Measurements from ENCODE around the gene PPP1R9A. TPM values are rescaled to one million over a fixed set of nuclear protein-coding genes. Genes with fewer than 3 reads are reported as not detected.

Gene PPP1R9A
- total RNA-seq, 4 donors from 2014 or later = 15.7 to 37.6 (median 27.6) TPM

- Histone ChIP-seq H3K4me3 (no peak overlapping the region), H3K9me3 (peaks cover 0 to 3% (median 0%) of the 10 kb centered on the region in 4 donors), H3K36me3 (peaks cover 0 to 7% (median 0%) of the 10 kb centered on the region in 3 donors), H3K4me1 (no peaks in the 10 kb centered on the region), H3K27me3 (no peaks in the 10 kb centered on the region), H3K27ac (no peak overlapping the region)
- TF ChIP-seq CTCF (IDR thresholded peaks at IDR 0.05) = no peak
- TF ChIP-seq POLR2A (IDR thresholded peaks at IDR 0.05) = no peak
- TF ChIP-seq EP300 (IDR thresholded peaks at IDR 0.05) = no peak
- DNase-seq (ENCODE audit: low spot score in 2 of 2) = no peak
- WGBS, 2 donors = 96 to 100% methylated on average over 1 to 5 of the region's 5 CpGs
Observed at GRCh38 chr7:95155965-95156364, 248.6 kb downstream of the PPP1R9A start.

DNA sequence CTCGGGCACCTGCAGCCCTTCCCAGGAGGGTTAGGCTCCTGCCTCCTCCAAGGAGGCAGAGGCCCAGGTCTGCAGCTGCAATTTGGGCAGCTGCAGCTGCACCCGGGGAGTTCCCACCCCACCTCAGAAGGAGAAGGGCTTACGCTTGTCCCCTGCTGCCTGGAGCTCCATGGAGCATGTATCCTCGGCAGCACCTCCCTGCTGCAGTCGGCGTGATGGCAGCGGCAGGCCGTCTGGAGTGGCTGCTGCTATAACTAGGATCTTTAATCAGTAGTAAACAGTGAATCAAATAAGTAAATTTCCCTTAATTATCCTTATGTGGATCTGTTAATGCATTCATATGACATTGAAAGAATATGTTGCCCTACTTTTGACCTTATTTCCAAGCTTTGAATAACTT lies 250.0 kb downstream of the PPP1R9A start:
- H3K4me3 ChIP-seq = no peak overlapping the region
- DNase-seq (ENCODE audit: low spot score in 2 of 2) = no peak
- H3K36me3 ChIP-seq = peaks cover 0 to 7% (median 0%) of the 10 kb centered on the region in 3 donors
- WGBS, 2 donors = 94 to 95% methylated on average over 8 of the region's 8 CpGs
- H3K27me3 ChIP-seq = no peaks in the 10 kb centered on the region
- no peaks in the 10 kb centered on the region for H3K4me1 ChIP-seq
- H3K9me3 ChIP-seq = peaks cover 0 to 3% (median 0%) of the 10 kb centered on the region in 4 donors
- TF ChIP-seq POLR2A (IDR thresholded peaks at IDR 0.05) (no peak), CTCF (IDR thresholded peaks at IDR 0.05) (no peak), EP300 (IDR thresholded peaks at IDR 0.05) (no peak)
- no peak overlapping the region for H3K27ac ChIP-seq

DNA sequence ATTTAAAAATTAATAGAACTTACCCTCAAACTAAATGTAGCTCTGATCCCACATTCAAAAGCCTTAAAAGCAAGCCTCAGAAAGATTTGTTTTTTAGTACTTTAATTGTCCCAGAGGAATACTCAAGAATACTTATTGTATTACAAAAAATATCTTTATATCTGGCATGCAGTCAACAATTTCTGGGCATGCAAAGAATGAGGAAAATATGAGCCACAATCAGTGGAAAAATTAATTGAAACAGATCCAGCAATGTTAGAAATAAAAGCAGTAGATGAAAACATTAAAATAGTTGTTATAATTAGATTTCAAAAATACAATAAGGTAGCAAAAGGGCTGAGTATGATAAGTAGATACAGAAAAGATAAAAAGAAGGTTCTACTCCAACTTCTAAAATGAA lies 262.3 kb downstream of the PPP1R9A start:
- DNase-seq (ENCODE audit: low spot score in 2 of 2) = no peak
- H3K27me3 ChIP-seq = no peaks in the 10 kb centered on the region
- no peaks in the 10 kb centered on the region for H3K9me3 ChIP-seq
- no peak overlapping the region for H3K27ac ChIP-seq
- H3K36me3 ChIP-seq = no peaks in the 10 kb centered on the region
- peaks cover 0 to 11% (median 4%) of the 10 kb centered on the region in 4 donors for H3K4me1 ChIP-seq
- TF ChIP-seq POLR2A (IDR thresholded peaks at IDR 0.05) = no peak
- no peak for TF ChIP-seq EP300 (IDR thresholded peaks at IDR 0.05)
- TF ChIP-seq CTCF (IDR thresholded peaks at IDR 0.05) = no peak
- no peak overlapping the region for H3K4me3 ChIP-seq

- Histone ChIP-seq H3K27me3 (no peaks in the 10 kb centered on the region), H3K4me1 (peaks cover 0 to 11% (median 4%) of the 10 kb centered on the region in 4 donors), H3K9me3 (no peaks in the 10 kb centered on the region), H3K36me3 (no peaks in the 10 kb centered on the region), H3K4me3 (no peak overlapping the region), H3K27ac (no peak overlapping the region)
- 98 to 100% methylated on average over 1 of the region's 1 CpG for WGBS, 2 donors
- TF ChIP-seq EP300 (IDR thresholded peaks at IDR 0.05) = no peak
- TF ChIP-seq POLR2A (IDR thresholded peaks at IDR 0.05) = no peak
- no peak for TF ChIP-seq CTCF (IDR thresholded peaks at IDR 0.05)
- DNase-seq (ENCODE audit: low spot score in 2 of 2) = no peak
Observed at GRCh38 chr7:95172420-95172819, 265.0 kb downstream of the PPP1R9A start.

- DNase-seq (ENCODE audit: low spot score in 2 of 2) = no peak
- Histone ChIP-seq H3K4me1 (no peaks in the 10 kb centered on the region), H3K9me3 (peaks cover 0 to 6% (median 0%) of the 10 kb centered on the region in 4 donors), H3K36me3 (no peaks in the 10 kb centered on the region), H3K27ac (no peak overlapping the region), H3K4me3 (no peak overlapping the region), H3K27me3 (no peaks in the 10 kb centered on the region)
- no peak for TF ChIP-seq EP300 (IDR thresholded peaks at IDR 0.05)
- TF ChIP-seq POLR2A (IDR thresholded peaks at IDR 0.05) = no peak
- TF ChIP-seq CTCF (IDR thresholded peaks at IDR 0.05) = no peak
- 88 to 98% methylated on average over 3 of the region's 3 CpGs for WGBS, 2 donors
Observed at GRCh38 chr7:95190515-95190914, 283.1 kb downstream of the PPP1R9A start.

Measured in tibial nerve (tissue), 4 donors.